Ascending aorta (tissue), 2 donors: ENCODE results near the gene NANOGP8. TPM values are rescaled to one million over a fixed set of nuclear protein-coding genes. Genes with fewer than 3 reads are reported as not detected.

ENCODE experiments used
- DNase-seq, 2 donors: peaks; one replicate each; pipeline ENCODE4 v3.0.0-alpha.2; 2019; ENCODE audit warnings: low spot score in 2 of 2
- H3K27ac ChIP-seq, 2 donors: fragments of 200-600 bp; sonication (generic); one replicate each; pipeline ENCODE4 v1.5.1; 2016 to 2017; ENCODE audit warnings: mild to moderate bottlenecking in 1 of 2
- H3K27me3 ChIP-seq: fragments of 200-600 bp; sonication (generic); one replicate; pipeline ENCODE4 v1.5.1; 2017
- H3K36me3 ChIP-seq, 2 donors: fragments of 200-600 bp; sonication (generic); one replicate each; pipeline ENCODE4 v1.5.1; 2016
- H3K4me1 ChIP-seq, 2 donors: fragments of 200-600 bp; sonication (generic); one replicate each; pipeline ENCODE4 v1.5.1; 2016 to 2017; ENCODE audit warnings: mild to moderate bottlenecking in 1 of 2
- H3K4me3 ChIP-seq, 2 donors: fragments of 200-600 bp; sonication (generic); one replicate each; pipeline ENCODE4 v1.5.1; 2016 to 2017; ENCODE audit warnings: mild to moderate bottlenecking in 1 of 2
- H3K9me3 ChIP-seq, 2 donors: fragments of 200-600 bp; sonication (generic); one replicate each; pipeline ENCODE4 v1.5.1; 2016
- intact Hi-C: fragments of 100-400 bp; cut with DNase I; formaldehyde crosslinking; loops from one replicate; pipeline ENCODE4 v1.15.1; 2023
- total RNA-seq: library from RNA; depleted of rRNA; stranded (reverse); fragments of >200 nt; gene quantifications from one replicate; pipeline ENCODE4 v1.1.0, GENCODE V29; 2016
- TF ChIP-seq, protein P1 (sequence below), 3 experiments: fragments of 200-600 bp in 2 of 3; fragments of 450-650 bp in 1 of 3; sonication (generic) in 2 of 3; IDR thresholded peaks; one replicate each; pipeline ENCODE4 v1.5.1; 2016 to 2019; ENCODE audit warnings: antibody characterized with exemption in 3 of 3, mild to moderate bottlenecking in 1 of 3, moderate library complexity in 1 of 3

NANOGP8 gene
- total RNA-seq, 1 donor from 2014 or later = not detected

- Histone ChIP-seq H3K9me3 (no peaks in the 10 kb centered on the region), H3K27ac (no peak overlapping the region), H3K36me3 (no peaks in the 10 kb centered on the region), H3K4me3 (no peak overlapping the region), H3K4me1 (no peaks in the 10 kb centered on the region), H3K27me3 (no peaks in the 10 kb centered on the region)
- no peak for DNase-seq
- TF ChIP-seq, protein P1, sequence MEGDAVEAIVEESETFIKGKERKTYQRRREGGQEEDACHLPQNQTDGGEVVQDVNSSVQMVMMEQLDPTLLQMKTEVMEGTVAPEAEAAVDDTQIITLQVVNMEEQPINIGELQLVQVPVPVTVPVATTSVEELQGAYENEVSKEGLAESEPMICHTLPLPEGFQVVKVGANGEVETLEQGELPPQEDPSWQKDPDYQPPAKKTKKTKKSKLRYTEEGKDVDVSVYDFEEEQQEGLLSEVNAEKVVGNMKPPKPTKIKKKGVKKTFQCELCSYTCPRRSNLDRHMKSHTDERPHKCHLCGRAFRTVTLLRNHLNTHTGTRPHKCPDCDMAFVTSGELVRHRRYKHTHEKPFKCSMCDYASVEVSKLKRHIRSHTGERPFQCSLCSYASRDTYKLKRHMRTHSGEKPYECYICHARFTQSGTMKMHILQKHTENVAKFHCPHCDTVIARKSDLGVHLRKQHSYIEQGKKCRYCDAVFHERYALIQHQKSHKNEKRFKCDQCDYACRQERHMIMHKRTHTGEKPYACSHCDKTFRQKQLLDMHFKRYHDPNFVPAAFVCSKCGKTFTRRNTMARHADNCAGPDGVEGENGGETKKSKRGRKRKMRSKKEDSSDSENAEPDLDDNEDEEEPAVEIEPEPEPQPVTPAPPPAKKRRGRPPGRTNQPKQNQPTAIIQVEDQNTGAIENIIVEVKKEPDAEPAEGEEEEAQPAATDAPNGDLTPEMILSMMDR (IDR thresholded peaks at IDR 0.05) = no peak
- intact Hi-C loops = no loop called here
Observed at GRCh38 chr15:35060591-35060990, 24.5 kb downstream of the NANOGP8 start.

DNA sequence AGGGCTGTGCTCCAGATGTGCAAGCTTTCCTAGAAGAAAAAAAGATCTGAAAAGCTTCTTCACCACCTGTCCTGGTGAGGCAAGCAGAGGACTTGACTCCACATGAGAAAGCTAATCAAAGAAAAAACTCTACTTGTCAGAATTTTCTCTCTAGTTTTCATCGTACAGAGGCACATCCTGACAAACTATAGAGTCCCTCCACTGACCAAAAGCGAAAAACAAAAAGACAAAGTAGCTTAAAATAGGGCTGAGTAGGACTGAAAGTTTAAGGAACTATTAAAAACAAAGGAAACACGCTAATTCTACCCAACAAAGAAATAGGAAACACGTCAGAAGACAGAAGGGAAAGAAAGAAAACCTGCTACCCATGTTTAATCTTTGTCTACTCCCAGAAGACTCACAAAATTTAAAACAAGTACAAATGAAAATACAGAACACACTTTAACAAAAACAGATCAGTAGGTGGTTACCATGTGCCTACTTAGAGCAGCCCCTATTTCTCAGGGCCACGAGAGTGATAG, 26.5 kb downstream of the NANOGP8 start:
- Histone ChIP-seq H3K4me3 (no peak overlapping the region), H3K27ac (no peak overlapping the region), H3K36me3 (no peaks in the 10 kb centered on the region), H3K4me1 (no peaks in the 10 kb centered on the region), H3K9me3 (no peaks in the 10 kb centered on the region), H3K27me3 (no peaks in the 10 kb centered on the region)
- intact Hi-C loops = no loop called here
- DNase-seq = no peak
- TF ChIP-seq, protein P1 (IDR thresholded peaks at IDR 0.05) = no peak

- no peak for DNase-seq
- no peaks in the 10 kb centered on the region for H3K9me3 ChIP-seq
- intact Hi-C loops = no loop called here
- H3K27ac ChIP-seq = no peak overlapping the region
- no peaks in the 10 kb centered on the region for H3K27me3 ChIP-seq
- H3K4me1 ChIP-seq = no peaks in the 10 kb centered on the region
- H3K4me3 ChIP-seq = no peak overlapping the region
- TF ChIP-seq, protein P1 (IDR thresholded peaks at IDR 0.05) = no peak
- H3K36me3 ChIP-seq = no peaks in the 10 kb centered on the region
Observed at GRCh38 chr15:35055416-35056105, 29.5 kb downstream of the NANOGP8 start.

GRCh38 chr15:35054380-35054779, 30.7 kb downstream of the NANOGP8 start:
- intact Hi-C loops = no loop called here
- H3K36me3 ChIP-seq = no peaks in the 10 kb centered on the region
- no peaks in the 10 kb centered on the region for H3K4me1 ChIP-seq
- no peak for DNase-seq
- TF ChIP-seq, protein P1 (IDR thresholded peaks at IDR 0.05) = no peak
- no peaks in the 10 kb centered on the region for H3K9me3 ChIP-seq
- H3K27ac ChIP-seq = no peak overlapping the region
- H3K4me3 ChIP-seq = no peak overlapping the region
- no peaks in the 10 kb centered on the region for H3K27me3 ChIP-seq

GRCh38 chr15:35047996-35048395, 37.1 kb downstream of the NANOGP8 start:
- Histone ChIP-seq H3K36me3 (no peaks in the 10 kb centered on the region), H3K4me3 (no peak overlapping the region), H3K27me3 (no peaks in the 10 kb centered on the region), H3K27ac (no peak overlapping the region), H3K9me3 (no peaks in the 10 kb centered on the region), H3K4me1 (no peaks in the 10 kb centered on the region)
- intact Hi-C loops = no loop called here
- no peak for DNase-seq
- TF ChIP-seq, protein P1 (IDR thresholded peaks at IDR 0.05) = no peak
